Lower lobe of right lung (tissue), 2 donors: ENCODE data around the gene AKR1D1. TPM values are rescaled to one million over a fixed set of nuclear protein-coding genes. Genes with fewer than 3 reads are reported as not detected.
"Not testable (repeated sequence)": the region's sequence is repeated elsewhere in the genome, so short reads cannot be mapped to it uniquely, and the experiment has no call there.

Experiments
- ATAC-seq, 2 donors: fragments of 200-7000 bp; cut with Tn5 transposase; one replicate each; pipeline ENCODE4 v1.9.1; 2020 to 2022; ENCODE audit warnings: mild to moderate bottlenecking in 2 of 2, moderate library complexity in 2 of 2
- DNase-seq: peaks from one replicate; pipeline ENCODE4 v3.0.0-alpha.2; 2020
- H3K27ac ChIP-seq: fragments of 200-600 bp; one replicate; pipeline ENCODE4 v1.8.0; 2022
- H3K27me3 ChIP-seq: fragments of 200-600 bp; one replicate; pipeline ENCODE4 v1.8.0; 2022; ENCODE audit warnings: low read depth
- H3K36me3 ChIP-seq: fragments of 200-600 bp; one replicate; pipeline ENCODE4 v1.8.0; 2022; ENCODE audit warnings: mild to moderate bottlenecking
- H3K4me1 ChIP-seq: fragments of 200-600 bp; one replicate; pipeline ENCODE4 v1.8.0; 2022
- H3K4me3 ChIP-seq: fragments of 200-600 bp; one replicate; pipeline ENCODE4 v1.8.0; 2022; ENCODE audit warnings: mild to moderate bottlenecking
- H3K9me3 ChIP-seq: fragments of 200-600 bp; one replicate; pipeline ENCODE4 v1.8.0; 2022
- intact Hi-C: fragments of 100-400 bp; cut with DNase I; formaldehyde crosslinking; loops from one replicate; pipeline ENCODE4 v1.11.0; 2022
- total RNA-seq: library from RNA; stranded (reverse); fragmentation: NEBNext Ultra II Directional; extraction: Animal tissue kit (Norgen Biotek cat#: 25700); gene quantifications from one replicate; pipeline ENCODE4 v1.2.1, GENCODE V29; 2021
- TF ChIP-seq, protein P1 (sequence below): fragments of 200-600 bp; IDR thresholded peaks from one replicate; pipeline ENCODE4 v1.8.0; 2022; ENCODE audit warnings: antibody characterized with exemption, mild to moderate bottlenecking
- donor health status: DM: no; HTN: yes; CAD: no; lungs with severe emphysema.

The AKR1D1 gene
- total RNA-seq, 1 donor from 2014 or later = not detected

DNA sequence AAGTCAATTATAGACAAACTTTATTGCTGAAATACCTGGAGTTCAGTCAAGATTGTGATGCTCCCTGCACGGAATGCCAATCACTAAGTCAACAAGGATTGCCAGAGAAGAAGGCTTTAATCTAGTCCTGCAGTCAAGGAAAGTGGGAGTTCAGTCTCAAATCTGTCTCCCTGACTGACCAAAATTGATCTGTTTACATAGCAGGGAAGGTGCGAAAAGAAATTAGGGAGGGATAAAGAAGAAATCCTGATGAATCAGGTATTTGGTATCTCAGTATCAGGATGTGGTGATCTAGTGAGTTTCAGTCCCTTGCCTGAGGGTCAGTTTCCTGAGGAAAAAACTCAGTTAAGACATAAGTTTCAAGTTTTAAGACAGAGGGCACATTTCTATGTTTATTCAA, 2.1 kb upstream of the AKR1D1 start:
- intact Hi-C loops = no loop called here
- no peaks in the 10 kb centered on the region for H3K27me3 ChIP-seq
- TF ChIP-seq, protein P1, sequence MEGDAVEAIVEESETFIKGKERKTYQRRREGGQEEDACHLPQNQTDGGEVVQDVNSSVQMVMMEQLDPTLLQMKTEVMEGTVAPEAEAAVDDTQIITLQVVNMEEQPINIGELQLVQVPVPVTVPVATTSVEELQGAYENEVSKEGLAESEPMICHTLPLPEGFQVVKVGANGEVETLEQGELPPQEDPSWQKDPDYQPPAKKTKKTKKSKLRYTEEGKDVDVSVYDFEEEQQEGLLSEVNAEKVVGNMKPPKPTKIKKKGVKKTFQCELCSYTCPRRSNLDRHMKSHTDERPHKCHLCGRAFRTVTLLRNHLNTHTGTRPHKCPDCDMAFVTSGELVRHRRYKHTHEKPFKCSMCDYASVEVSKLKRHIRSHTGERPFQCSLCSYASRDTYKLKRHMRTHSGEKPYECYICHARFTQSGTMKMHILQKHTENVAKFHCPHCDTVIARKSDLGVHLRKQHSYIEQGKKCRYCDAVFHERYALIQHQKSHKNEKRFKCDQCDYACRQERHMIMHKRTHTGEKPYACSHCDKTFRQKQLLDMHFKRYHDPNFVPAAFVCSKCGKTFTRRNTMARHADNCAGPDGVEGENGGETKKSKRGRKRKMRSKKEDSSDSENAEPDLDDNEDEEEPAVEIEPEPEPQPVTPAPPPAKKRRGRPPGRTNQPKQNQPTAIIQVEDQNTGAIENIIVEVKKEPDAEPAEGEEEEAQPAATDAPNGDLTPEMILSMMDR = no peak
- no peaks in the 10 kb centered on the region for H3K36me3 ChIP-seq
- no peak overlapping the region for H3K27ac ChIP-seq
- no peaks in the 10 kb centered on the region for H3K4me1 ChIP-seq
- H3K4me3 ChIP-seq = no peak overlapping the region
- DNase-seq = no peak
- no peak for ATAC-seq
- H3K9me3 ChIP-seq = no peaks in the 10 kb centered on the region

DNA sequence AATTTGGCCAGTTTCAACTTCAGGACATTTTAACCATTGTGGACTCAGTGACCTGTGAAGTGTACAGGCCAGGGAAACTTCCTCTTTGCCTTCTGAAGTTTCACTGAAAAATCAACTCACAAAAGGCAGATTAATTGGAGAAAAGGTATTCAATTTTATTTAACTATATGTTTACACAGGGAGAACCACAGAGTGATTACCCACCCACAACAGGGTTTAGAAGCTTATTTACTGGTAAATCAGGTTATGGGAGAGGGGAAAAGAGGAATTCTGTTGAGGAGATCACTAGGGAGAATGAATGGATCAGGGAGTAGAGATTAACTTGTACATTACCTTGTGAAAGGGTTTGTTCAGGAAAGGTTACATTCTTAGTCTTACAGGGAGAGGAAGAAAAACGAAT, 1.7 kb upstream of the AKR1D1 start:
- TF ChIP-seq, protein P1 = no peak
- no peaks in the 10 kb centered on the region for H3K4me1 ChIP-seq
- DNase-seq = no peak
- H3K27ac ChIP-seq = no peak overlapping the region
- ATAC-seq = no peak
- H3K4me3 ChIP-seq = no peak overlapping the region
- intact Hi-C loops = no loop called here
- H3K36me3 ChIP-seq = no peaks in the 10 kb centered on the region
- H3K9me3 ChIP-seq = no peaks in the 10 kb centered on the region
- H3K27me3 ChIP-seq = no peaks in the 10 kb centered on the region

DNA sequence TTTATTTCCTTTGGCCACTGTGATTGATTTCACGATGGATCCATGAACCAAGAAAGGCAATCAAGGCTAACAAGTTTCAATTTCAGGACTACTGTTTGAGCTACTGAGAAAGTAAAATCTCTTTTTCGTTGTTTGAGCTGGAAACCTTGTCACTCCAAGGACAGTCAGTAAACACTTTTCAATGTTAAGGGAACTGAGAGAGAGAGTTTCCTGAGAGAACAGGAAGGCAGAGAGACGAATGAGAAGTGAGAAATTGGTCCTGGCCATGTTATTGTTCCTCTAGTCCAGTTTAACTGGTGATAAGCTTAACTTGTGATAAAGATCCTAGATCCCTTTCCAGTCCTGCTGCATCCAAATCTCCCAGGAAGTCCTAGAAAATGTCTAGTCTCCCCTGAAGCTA, 909 bp upstream of the AKR1D1 start:
- ATAC-seq = no peak
- Histone ChIP-seq H3K4me1 (no peaks in the 10 kb centered on the region), H3K27me3 (no peaks in the 10 kb centered on the region), H3K4me3 (no peak overlapping the region), H3K27ac (no peak overlapping the region), H3K36me3 (no peaks in the 10 kb centered on the region), H3K9me3 (no peaks in the 10 kb centered on the region)
- intact Hi-C loops = no loop called here
- TF ChIP-seq, protein P1 = no peak
- no peak for DNase-seq

DNA sequence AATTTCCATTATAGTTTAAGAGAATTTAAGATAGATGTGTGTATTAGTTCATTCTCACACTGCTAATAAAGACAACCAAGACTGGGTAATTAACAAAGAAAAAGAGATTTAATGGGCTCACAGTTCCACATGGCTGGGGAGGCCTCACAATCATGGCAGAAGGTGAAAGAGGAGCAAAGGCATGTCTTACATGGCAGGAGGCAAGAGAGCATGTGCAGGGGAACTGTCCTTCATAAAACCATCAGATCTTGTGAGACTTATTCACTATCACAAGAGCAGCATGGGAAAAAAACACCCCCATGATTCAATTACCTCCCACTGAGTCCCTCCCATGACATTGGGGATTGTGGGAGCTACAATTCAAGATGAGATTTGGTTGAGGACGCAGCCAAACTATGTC, 473 bp upstream of the AKR1D1 start:
- DNase-seq, H3K4me1 ChIP-seq, H3K36me3 ChIP-seq, H3K4me3 ChIP-seq, H3K27me3 ChIP-seq, H3K27ac ChIP-seq, intact Hi-C loops, ATAC-seq, H3K9me3 ChIP-seq: not testable (repeated sequence)

DNA sequence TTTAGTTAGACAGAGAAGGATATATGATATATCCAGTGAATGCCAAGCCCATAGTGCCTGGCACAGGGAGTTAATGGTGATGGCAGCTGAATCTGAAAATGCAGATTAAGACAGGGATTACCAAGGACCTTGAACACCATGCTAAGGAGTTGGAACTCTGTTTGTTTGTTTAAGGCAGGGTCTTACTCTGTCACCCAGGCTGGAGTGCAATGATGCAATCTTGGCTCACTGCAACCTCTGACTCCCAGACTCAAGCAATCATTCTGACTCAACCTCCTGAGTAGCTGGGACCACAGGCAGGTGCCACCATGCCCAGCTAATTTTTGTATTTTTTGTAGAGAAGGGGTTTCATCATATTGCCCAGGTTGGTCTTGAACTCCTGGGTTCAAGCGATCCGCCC, 1.6 kb downstream of the AKR1D1 start:
- Histone ChIP-seq H3K4me1 (no peaks in the 10 kb centered on the region), H3K4me3 (no peak overlapping the region), H3K27me3 (no peaks in the 10 kb centered on the region), H3K27ac (no peak overlapping the region), H3K9me3 (no peaks in the 10 kb centered on the region), H3K36me3 (no peaks in the 10 kb centered on the region)
- TF ChIP-seq, protein P1 = no peak
- DNase-seq = no peak
- ATAC-seq = no peak
- intact Hi-C loops = no loop called here

DNA sequence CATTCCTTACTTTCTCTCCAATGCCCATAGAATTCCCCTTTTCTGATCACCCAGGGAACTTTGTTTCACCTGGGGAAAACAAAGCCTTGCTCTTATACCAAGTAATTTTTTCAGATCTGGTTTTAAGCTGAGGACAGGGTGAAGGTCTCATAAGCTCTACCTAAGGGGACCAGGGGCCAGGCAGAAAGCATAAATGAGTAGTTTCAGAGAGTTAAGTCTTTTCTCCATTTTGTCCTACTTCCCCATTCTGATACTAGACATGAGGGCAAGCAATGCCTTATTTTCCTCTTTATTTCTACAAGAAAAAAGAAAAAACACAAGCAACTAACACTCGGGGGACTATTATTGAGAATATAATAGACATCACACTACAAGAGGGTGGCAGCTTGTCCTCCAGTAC, 2.9 kb downstream of the AKR1D1 start:
- DNase-seq (no peak), ATAC-seq (no peak)
- intact Hi-C loops = no loop called here
- Histone ChIP-seq H3K4me3 (no peak overlapping the region), H3K9me3 (no peaks in the 10 kb centered on the region), H3K27ac (no peak overlapping the region), H3K36me3 (no peaks in the 10 kb centered on the region), H3K4me1 (no peaks in the 10 kb centered on the region), H3K27me3 (no peaks in the 10 kb centered on the region)
- TF ChIP-seq, protein P1 = no peak
